ENCODE data around the gene EFNA5.

GRCh38 chr5:107582625-107583024, 88.1 kb downstream of the EFNA5 start:
- TF ChIP-seq CTCF (IDR thresholded peaks at IDR 0.05) (no peak), POLR2A (IDR thresholded peaks at IDR 0.05) (no peak)

All from lower leg skin (tissue), 3 donors.